ENCODE measurements around the gene ADAMTS12.

- TF ChIP-seq CTCF (conservative IDR thresholded peaks at IDR 0.05; ENCODE audit: low read depth in 2 of 2): no peak
- TF ChIP-seq POLR2AphosphoS5 (IDR thresholded peaks at IDR 0.05; ENCODE audit: low read depth): no peak
- no peak for TF ChIP-seq EZH2 (IDR thresholded peaks at IDR 0.05; ENCODE audit: low read depth, unreplicated experiment)
- TF ChIP-seq REST (IDR thresholded peaks at IDR 0.05; ENCODE audit: unreplicated experiment): no peak
- no peak for TF ChIP-seq ZNF114 (CRISPR knock-in tag; IDR thresholded peaks at IDR 0.05)
- no peak for TF ChIP-seq ZNF462 (CRISPR knock-in tag; IDR thresholded peaks at IDR 0.05)
- TF ChIP-seq EZH2phosphoT487 (IDR thresholded peaks at IDR 0.05; ENCODE audit: unreplicated experiment): no peak
- no peak for TF ChIP-seq JUNB (IDR thresholded peaks at IDR 0.05; ENCODE audit: unreplicated experiment)
- no peak for TF ChIP-seq STAT1 (IDR thresholded peaks at IDR 0.05; ENCODE audit: unreplicated experiment)
- no peak for TF ChIP-seq ZNF331 (CRISPR knock-in tag; IDR thresholded peaks at IDR 0.05; ENCODE audit: low read depth)
- TF ChIP-seq CREB1 (CRISPR knock-in tag; IDR thresholded peaks at IDR 0.05; ENCODE audit: low read depth): no peak
Observed at GRCh38 chr5:33711094-33711679, 180.6 kb downstream of the ADAMTS12 start.

Data from GM23338 (cell line).